GM19463 (cell line): ENCODE data around the gene PPM1J.
A peak's percentile ranks its signal among the peaks of the same experiment; 100 is the strongest.
"Not testable (repeated sequence)": the region's sequence is repeated elsewhere in the genome, so short reads cannot be mapped to it uniquely, and the experiment has no call there.

ENCODE experiments used
- ATAC-seq: cut with Tn5 transposase; IDR thresholded peaks from one replicate; pipeline ENCODE4 v1.9.1; 2021; ENCODE audit warnings: mild to moderate bottlenecking, moderate library complexity; ENCODE audit not compliant: unreplicated experiment

Gene PPM1J

DNA sequence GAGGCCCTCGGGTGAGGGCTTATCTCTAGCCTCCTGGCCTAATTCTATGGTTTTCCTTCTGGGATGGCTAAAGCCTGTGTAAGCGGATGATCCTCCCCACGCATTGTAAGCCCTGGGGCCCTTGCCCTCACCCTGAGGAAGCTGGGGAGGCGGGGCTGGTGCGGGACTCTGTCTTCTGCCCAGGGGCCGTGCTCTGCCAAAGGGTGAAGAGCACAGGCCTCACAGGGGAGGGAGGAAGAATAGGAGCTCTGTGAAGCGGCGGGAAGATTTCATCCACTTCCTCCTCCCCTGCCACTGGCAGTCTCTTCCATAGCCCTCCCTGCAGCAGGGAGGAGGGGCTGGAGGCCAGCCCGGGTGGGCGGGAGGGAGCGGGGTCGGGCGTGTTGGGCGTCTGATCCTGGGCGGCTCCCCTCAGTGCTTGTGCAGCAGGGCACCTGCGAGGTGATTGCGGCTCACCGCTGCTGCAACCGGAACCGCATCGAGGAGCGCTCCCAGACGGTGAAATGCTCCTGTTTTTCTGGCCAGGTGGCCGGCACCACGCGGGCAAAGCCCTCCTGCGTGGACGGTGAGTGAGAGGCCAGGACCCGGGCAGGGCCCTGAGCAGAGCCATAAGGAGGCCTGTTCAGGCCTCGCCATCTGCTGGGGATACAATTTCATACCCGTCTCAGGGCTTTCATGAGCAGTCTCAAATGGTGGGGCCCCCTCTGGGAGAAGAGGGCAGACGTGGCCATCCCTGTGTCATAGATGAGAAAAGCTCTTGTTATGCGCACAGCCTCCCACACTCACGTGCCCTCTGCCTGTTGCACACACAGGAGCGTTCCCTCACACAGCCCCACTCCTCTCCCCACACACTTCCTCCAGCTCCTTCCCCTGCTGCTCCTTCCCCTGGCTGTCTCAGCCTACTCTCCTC is 7.7 kb upstream of the PPM1J start:
- no peak for ATAC-seq

DNA sequence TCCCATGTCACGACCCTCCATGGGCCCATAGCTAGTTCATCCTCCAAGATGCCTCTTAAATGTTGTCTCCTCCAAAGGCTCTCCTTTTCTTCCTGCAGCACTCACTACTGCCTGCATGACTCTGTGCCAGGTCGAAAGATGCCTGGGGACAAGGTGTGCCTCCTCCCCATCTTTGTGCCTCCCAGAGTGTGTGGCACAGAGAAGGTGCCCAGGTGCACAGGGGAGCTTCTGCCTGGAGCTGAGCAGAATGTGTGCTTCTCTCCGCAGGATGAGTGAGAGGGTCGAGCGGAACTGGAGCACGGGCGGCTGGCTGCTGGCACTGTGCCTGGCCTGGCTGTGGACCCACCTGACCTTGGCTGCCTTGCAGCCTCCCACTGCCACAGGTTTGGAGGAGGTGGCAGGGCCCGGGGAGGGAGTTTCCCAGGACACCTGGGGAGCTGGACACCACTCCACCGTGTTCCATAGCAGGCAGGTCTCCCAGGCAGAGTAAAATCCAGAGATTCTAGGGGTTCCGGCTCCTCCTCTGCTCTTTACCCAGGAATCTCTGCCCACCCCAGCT is 6.9 kb upstream of the PPM1J start:
- ATAC-seq: no peak

DNA sequence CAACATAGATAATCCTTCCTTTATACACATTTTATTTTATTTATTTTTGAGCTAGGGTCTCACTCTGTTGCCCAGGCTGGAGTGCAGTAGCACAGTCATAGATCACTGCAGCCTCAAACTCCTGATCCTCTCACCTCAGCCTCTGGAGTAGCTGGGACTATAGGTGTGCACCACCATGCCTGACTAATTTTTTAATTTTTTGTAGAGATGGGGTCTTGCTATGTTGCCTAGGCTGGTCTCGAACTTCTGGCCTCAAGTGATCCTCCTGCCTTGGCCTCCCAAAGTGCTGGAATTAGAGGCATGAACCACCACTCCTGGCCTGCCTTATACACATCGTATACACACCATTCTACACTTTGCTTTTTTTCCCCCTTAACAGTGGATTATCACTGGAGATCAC is 6.2 kb upstream of the PPM1J start:
- ATAC-seq: not testable (repeated sequence)

DNA sequence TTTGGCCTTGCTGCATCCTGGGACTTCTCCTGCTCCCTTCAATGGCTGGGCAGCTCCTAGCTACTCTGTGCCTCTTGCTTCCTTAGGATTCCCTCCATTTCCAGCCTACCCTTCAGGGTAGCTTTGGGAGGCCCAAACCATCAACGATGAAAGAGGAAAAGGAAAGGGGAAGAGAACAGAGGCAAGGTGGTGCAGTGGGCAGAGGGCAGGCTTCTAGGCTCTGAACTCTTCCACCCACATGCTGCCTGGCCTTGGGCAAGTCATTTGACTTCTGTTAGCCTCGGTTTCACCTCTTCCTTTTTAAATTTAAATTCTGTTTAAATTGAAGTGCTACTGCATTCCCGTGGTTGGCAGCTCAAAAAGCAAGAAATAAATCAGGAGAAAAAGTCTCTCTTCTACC is 5.7 kb upstream of the PPM1J start:
- ATAC-seq: no peak

DNA sequence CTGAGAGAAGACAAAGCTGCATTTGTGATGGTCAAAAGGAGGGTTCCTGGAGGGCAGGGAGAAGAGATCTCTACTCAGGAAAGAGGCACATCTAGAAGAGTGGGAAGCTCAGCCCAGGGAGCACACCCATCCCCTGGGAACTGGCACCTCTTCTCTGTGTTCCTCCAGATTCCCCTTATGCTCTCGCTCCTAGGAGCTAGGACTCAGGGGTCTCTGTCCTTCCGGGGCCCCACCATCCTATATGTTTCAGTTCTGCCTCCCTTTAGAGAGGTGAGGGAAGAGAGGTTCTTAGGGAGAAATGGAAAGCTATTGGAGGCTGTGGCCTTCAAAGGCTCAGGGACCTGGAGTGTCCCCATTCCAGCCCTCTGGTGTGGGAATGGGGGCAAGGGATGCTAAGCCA is 4.6 kb upstream of the PPM1J start:
- no peak for ATAC-seq

DNA sequence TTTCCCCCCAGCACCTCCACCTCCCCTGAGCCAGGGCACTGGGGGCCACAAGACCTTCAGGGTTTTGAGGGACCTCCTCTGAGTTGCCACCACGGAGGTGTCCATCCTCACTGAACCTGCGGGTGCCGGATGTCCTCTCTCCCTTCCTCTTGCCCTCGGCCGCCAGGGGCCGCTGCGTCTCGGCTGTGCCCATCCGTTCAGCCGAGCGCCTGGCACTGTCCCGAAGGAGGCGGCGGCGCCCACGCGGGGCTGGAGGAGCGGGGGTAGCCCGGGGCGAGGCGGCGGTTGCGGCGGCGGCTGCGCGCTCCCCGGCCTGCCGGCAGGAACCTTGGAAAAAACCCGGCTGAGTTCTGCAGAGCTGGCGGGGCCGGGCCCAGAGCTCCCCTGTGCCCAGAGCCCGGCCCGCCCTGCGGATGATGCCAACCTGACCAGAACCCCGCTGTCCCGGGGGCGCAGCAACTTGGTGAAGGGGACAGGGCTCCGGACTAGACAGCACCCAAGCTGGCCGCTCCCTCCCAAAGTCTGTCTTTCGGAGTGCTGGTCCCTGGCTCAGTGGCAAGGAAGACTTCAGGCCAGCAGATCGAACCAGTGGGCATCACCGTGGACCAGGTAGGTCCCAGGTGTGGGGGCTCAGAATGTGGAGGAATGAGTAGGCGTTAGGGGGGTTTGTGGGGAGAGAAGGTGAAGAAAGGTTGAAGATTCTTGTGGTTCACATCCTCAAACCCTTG is 3.7 kb upstream of the PPM1J start:
- peak; percentile 20 for ATAC-seq

DNA sequence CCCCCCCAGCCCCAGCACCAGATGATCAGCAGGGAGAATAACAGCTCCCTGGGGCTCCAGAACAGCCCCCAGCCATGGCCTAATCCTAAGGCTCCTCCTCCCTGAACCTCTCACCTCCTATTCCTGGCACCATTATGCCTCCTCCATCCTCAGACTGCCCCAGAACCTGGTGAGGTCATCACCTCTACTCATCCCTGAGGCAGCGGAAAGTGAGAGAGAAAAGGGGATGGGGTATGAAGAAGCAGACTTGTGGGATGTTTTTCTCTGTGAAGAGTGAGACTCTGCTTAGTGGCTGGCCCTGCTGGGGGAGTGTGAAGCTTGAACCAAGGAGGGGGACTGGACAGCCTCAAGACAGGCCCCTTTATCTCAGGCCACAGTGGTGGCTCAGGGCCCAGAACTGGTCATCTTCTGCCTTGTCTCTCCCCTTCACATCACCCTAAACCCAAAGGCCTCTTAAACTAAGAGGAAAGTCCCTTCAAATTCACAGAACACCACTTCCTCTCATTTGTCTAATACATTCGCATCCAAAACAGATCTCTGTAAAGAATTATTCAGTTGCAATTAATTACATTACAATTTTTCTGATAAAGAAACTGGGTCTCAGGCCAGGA is 2.2 kb upstream of the PPM1J start:
- ATAC-seq: no peak

DNA sequence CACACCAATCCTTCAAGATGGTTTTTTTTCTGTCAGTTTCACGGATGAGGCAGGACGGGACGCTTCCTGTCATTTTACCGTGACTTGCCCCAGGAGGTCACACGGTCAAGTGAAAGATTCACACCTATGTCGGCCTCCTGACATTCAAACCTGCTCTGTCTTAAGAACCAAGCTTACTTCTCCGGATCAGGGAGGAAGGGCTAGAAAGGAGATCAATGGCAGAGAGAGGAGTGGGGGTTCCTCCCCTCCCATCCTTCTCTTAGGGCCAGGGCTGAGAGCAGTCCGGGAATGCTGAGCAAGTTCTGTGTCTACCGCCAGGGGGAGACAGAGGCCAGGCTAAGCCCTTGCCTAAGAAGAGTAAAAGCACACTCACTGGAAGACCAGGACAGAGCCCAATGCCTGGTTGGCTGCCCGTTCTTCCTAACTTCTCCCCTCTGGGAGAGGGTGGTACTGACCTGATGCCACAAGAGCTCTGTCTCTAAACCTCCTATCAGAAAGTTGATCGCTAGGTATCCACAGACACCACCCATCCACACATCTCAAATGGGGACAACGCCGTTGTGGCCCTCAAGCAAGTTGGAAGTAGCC is 1.1 kb upstream of the PPM1J start:
- peak; percentile 29 for ATAC-seq

DNA sequence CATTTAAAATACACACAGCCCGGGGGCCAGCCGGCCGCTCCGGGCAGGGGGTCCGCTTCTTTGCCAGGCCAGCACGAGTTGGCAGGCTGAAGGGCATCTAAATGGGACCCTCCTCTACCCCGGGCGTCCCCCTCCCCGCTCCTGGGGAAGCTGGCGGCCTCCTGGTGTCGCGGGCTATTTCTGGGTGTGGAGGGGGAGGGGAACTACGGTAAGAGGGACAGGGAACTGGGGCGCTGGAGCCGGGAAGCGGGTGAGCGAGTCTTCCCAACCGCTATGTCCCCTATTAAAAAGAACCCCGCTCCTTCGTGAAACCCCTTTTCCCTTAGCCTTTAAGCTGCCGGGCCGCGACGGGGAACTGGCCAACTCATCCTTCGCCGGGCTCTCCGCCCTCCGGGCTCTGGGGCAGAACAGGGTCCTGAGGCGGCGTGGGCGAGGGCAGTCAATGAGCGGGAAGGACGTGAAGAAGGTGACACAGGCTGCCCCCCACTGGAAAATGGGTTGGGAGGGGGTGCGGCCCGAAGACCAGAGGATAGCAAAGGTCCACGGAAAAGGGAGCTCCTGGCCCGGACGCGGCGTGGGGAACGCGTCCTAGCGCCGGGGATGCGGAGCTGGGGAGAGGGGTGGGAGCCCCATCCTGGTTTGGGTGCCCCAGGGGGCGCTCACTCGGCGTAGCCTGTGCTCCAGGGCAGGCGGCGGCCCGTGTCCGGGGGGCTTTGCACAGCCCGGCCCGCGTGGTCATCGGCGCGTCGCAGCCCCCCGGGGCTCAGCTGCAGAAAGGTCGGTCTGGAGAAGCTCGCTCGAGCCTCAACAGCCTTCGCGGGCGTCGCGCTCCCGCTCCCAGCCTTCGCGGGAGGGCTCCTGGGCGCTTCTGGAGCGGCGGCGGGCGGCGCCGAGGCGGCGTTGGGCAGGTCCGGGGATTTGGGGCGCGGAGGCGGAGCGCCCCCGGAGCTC is 544 bp downstream of the PPM1J start:
- no peak for ATAC-seq

DNA sequence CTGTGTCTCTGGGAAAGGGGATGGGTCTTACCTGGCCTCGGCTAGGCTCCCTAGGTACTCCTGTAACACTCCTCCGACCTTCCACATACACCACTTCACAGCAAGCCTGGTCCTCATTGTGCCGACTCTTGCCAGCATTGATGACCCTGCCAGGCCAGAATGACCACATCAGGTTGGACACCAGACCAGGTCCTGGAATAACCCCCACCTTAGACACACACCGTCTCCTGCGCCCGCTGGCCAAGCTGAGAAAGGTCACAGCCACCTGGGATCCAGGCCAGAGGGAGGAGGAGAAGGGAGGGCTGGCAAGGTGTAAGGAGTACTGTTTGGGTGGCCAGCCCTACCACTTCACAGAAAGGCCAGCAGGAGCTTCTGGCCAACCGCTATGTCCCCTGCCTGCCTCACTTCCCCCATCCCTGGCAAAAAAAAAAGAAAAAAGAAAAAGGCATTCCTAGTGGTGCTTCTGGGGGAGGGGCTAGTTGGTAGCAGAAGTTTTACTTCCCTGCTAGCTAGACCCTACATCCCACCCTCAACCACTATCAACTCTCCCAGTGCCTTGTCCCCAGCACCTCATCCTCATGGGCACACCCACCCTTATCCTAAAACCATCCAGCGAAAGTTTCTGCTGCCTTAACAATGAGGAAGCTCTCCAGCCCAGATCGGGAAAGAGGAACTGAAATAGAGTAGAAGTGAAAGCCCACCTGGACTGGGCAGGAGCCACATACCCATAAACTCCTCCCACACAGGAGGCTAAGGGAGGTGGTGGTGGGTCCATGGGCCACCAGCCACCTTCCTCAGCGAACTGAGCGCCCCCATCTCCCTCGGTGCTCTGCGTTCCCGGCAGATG is 1.4 kb downstream of the PPM1J start:
- ATAC-seq: peak; percentile 20

DNA sequence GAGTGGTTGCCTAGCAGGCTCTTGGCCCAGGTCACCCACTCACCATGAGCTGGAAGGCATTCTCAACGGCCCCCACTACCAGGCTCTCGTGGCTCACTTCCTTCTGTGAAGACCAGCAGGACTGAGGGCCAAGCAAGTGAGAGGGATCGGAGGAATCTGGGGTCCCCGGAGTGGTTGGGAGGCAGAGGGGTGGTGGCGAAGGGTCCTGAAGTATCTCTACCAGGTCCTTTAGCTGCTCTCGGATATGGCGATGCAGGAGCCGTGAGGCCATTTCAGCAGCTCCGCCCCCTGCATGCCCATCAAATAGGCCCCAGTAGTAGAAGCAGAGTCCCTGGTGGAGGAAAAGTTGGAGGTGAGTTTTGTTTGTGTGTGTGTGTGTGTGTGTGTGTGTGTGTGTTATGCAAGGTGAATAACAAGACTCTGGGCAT is 2.4 kb downstream of the PPM1J start:
- no peak for ATAC-seq

DNA sequence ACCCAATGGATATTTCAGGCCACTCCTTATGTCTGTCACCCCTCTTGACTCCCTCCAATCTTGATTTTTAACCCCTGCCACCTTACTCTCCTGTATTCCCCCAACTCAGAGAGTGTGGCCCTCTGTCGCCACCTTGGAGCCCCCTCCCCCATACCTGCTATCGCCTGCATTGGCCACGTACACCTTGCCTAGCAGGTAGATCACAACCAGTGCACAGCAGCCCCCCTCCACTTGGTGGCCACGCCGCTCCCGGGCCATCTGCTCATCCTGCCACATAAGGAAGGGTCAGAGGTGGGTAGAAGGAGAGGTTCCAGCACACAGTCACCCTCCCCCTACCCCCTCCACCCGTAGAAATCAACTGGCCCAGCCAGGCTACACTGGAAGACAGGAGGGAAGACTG is 2.9 kb downstream of the PPM1J start:
- no peak for ATAC-seq

DNA sequence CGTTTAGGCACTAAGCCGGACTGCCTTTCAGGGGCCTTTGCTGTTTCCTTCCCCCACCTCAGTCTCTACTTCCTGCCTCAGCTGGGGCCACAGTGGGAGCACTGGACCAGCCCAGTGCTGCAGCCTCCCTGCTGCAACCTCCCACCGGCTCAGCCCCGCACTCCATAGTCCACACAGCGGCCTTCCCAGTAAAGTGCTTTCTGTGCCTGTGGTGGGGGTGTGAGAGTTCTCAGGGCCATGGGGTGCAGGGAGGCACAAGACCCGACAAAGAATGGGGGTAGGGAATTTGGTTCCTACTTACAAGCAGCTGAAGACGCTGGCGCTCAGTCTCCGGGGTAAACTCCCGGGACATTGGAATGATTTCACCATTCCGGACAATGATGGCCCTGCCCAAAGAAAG is 3.5 kb downstream of the PPM1J start:
- no peak for ATAC-seq

DNA sequence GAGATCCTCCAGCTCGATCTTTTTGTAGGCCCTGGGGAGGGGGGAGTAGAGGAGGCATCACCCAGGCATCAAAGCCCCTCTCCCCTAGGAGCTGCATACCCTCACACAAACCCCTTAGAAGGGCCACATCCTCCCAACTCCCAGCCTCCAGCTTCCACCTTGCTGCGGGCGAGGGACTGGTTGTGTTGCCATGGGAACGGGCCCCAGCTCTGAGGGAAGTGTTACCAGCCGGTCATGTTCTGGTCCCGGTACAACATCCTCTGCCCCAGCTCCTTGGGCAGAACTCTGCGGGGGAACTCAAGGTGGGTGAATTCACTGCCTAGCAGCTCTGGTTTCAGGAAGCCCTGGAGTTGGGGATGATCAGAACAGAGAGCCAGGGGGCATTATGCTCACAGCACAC is 4.1 kb downstream of the PPM1J start:
- ATAC-seq: no peak

DNA sequence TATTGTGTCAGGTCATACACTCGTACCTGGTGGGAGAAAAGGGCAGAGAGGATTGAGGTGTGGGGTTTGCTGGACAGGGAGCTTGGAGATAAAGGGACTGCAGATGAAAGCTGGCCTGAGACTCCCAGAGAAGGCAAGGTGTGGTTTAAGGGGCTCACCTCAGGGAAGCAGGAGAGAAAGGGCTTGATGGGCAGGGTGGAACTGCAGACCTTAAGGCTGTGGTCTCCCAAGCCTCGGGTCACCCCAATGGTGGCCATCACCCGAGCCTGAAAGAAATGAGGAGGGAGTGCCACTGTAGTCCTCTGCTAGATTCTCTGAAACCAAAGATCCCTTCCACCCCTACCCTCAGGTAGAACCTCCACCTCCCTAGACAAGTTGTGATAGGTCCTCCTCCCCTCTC is 4.5 kb downstream of the PPM1J start:
- no peak for ATAC-seq

DNA sequence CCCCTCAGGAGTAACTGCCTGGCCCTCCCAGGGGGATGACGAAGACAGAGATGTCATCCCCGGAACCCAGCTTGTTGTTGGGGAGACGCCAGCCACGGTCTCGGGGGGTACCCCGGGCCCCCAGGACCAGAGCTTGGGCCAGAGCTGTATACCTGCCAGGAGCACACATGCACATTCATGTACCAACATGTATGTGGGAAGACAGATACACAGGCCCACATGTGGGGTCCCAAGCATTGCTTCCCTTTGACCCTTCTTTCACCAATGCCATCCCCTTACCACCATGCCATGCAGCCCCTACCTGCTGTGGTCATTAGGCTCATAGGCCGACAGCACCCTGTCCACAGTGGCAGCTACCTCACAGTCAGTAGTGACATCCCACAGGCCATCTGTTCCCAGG is 5.0 kb downstream of the PPM1J start:
- ATAC-seq: no peak

DNA sequence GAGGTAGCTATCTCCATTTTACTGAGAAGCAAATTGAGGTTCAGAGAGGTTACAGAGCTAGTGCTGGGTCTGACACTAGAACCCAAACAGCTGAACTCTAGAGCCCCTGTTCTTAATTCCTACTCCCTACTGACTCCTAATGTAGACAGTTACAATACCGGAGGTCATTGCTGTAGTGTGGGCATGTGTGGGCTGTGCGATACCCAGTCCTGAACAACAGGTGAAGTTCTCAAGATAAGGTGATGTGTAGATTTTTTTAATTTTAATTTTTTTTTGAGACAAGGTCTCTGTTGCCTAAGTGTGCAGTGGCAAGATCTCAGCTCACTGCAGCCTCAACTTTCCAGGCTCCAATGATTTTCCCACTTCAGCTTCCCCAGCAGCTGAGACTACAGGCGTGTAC is 6.6 kb downstream of the PPM1J start:
- ATAC-seq: no peak

DNA sequence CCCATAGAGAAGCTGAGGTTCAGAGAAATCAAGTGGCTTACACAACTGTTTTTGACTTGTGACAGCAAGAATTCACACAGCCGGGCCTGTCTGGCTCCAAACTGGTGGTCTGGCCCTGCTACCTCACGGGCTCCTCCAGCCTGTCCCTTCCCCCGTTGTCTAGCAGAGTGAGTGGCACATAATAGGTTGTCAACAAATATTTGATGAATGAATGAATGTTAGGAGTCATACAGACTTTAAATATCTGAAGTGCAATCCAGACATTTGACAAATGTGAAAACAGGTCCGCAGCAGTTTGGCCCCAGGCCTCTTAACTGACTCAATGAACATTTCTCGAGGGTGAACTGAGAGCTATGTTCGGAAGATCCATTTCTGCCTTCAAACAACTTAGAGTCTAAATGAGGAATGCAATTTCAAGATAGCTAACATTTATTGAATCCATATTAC is 7.1 kb downstream of the PPM1J start:
- ATAC-seq: no peak
